ENCODE results near the gene PRL. TPM values are rescaled to one million over a fixed set of nuclear protein-coding genes. Genes with fewer than 3 reads are reported as not detected.

The PRL gene
- total and polyA plus RNA-seq, 2 experiments from 2014 or later: not detected

DNA sequence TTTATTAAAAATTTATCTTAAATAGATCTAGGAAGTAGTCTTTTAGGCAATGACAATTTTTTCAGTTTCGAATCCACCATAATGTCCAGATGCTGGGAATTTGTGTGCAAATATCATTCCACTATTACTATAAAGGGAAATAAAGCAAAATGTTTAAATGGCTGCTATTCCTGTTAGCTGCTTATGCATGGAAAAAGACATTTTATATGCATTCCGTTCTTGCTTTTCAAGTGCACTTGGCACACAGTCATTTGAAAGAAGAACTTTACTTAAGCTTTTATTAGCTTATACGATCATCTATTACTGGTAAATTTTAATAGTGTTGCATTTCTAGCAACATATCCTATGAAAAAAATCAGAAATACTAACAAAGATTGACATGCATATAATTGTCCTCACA lies 42.0 kb downstream of the PRL start:
- no peak overlapping the region for H3K4me3 Mint-ChIP-seq

DNA sequence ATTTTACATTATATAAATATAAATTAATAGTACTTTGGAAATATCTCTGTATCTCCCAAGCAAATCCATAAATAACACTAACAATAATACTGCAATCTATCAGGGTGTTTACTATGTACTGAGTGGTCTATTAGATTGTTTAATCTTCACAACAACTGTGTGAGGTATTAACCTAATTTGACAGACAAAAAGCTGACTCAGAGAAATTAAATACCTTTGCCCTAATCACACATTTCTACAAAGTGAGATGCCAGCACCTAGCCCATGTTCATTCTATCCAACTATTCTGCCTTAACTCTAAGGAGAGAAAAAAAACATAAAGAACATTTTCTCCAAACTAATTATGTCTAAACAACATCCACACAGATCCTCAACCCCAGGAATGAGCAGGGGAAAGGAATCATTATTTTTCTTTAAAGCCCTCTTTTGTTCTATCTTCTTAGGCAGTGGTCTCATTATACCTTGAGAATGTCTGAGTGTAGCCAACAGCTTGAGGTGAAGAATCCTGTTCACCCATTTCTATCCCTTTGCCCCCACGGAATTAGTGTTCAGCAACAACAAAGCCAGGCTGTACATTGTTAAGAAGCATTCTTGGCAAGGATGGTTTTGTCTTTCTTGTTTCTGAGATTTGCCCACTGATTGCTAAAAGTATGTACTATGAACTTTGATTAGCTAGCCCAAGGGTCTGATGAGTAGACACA lies 42.7 kb downstream of the PRL start:
- H3K27me3 ChIP-seq (ENCODE audit: insufficient read depth): no peaks in the 10 kb centered on the region
- no peak overlapping the region for H3K4me3 Mint-ChIP-seq
- no peaks in the 10 kb centered on the region for H4K20me1 ChIP-seq (replicated peaks; ENCODE audit: insufficient read depth)
- H3K4me2 ChIP-seq: no peak overlapping the region
- peaks cover 7% of the 10 kb centered on the region; the same call in 2 of the 3 replicates for H3K9me3 Mint-ChIP-seq
- no peak for ATAC-seq
- TF ChIP-seq ZNF114 (CRISPR knock-in tag; IDR thresholded peaks at IDR 0.05): no peak
- no peak for TF ChIP-seq REST (IDR thresholded peaks at IDR 0.05; ENCODE audit: unreplicated experiment)
- no peak for TF ChIP-seq EZH2phosphoT487 (IDR thresholded peaks at IDR 0.05; ENCODE audit: unreplicated experiment)
- TF ChIP-seq, protein P1, sequence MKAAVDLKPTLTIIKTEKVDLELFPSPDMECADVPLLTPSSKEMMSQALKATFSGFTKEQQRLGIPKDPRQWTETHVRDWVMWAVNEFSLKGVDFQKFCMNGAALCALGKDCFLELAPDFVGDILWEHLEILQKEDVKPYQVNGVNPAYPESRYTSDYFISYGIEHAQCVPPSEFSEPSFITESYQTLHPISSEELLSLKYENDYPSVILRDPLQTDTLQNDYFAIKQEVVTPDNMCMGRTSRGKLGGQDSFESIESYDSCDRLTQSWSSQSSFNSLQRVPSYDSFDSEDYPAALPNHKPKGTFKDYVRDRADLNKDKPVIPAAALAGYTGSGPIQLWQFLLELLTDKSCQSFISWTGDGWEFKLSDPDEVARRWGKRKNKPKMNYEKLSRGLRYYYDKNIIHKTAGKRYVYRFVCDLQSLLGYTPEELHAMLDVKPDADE (IDR thresholded peaks at IDR 0.05): no peak
- no peak for TF ChIP-seq NANOG (IDR thresholded peaks at IDR 0.05; ENCODE audit: borderline replicate concordance)
- no peak for TF ChIP-seq POLR2AphosphoS5 (IDR thresholded peaks at IDR 0.05; ENCODE audit: low read depth)
- no peak overlapping the region for H3K27ac ChIP-seq (ENCODE audit: low read depth)
- H3K4me1 Mint-ChIP-seq: peaks cover 30% of the 10 kb centered on the region
- H3K27ac Mint-ChIP-seq: no peak overlapping the region
- peaks cover 5% of the 10 kb centered on the region; the same call in 2 of the 3 replicates for H3K36me3 Mint-ChIP-seq (ENCODE audit: low read depth)
- no peaks in the 10 kb centered on the region for H3K27me3 Mint-ChIP-seq (ENCODE audit: insufficient read depth, low read depth, poor library complexity)
- no peaks in the 10 kb centered on the region for H3K79me2 ChIP-seq (replicated peaks; ENCODE audit: insufficient read depth)
- DNase-seq (ENCODE audit: low spot score): no peak
- no peak overlapping the region for H3K4me3 ChIP-seq
- no peaks in the 10 kb centered on the region for H3F3A ChIP-seq (replicated peaks; ENCODE audit: low read depth)
- H3K9me2 ChIP-seq (ENCODE audit: insufficient read depth): no peaks in the 10 kb centered on the region
- peaks cover 23% of the 10 kb centered on the region for H3K4me1 ChIP-seq (ENCODE audit: insufficient read depth)
- no peaks in the 10 kb centered on the region for H3K36me3 ChIP-seq (ENCODE audit: insufficient read depth)
- no peak overlapping the region for H2AFZ ChIP-seq

More for the DNA sequence above, 42.0 kb downstream of the PRL start:
- Histone ChIP-seq H3K27ac (ENCODE audit: low read depth) (no peak overlapping the region), H3K36me3 (ENCODE audit: insufficient read depth) (no peaks in the 10 kb centered on the region), H3K27me3 (ENCODE audit: insufficient read depth) (no peaks in the 10 kb centered on the region), H3F3A (replicated peaks; ENCODE audit: low read depth) (no peaks in the 10 kb centered on the region), H2AFZ (no peak overlapping the region), H3K4me1 (ENCODE audit: insufficient read depth) (peaks cover 15% of the 10 kb centered on the region), H3K79me2 (replicated peaks; ENCODE audit: insufficient read depth) (no peaks in the 10 kb centered on the region), H3K4me2 (no peak overlapping the region), H4K20me1 (replicated peaks; ENCODE audit: insufficient read depth) (no peaks in the 10 kb centered on the region), H3K9me2 (ENCODE audit: insufficient read depth) (no peaks in the 10 kb centered on the region), H3K4me3 (no peak overlapping the region)
- DNase-seq (ENCODE audit: low spot score): no peak
- ATAC-seq: no peak
- H3K36me3 Mint-ChIP-seq (ENCODE audit: low read depth): peaks cover 5% of the 10 kb centered on the region; the same call in 2 of the 3 replicates
- H3K4me1 Mint-ChIP-seq: peaks cover 23% of the 10 kb centered on the region
- H3K27me3 Mint-ChIP-seq (ENCODE audit: insufficient read depth, low read depth, poor library complexity): no peaks in the 10 kb centered on the region
- no peak overlapping the region for H3K27ac Mint-ChIP-seq
- TF ChIP-seq EZH2 (IDR thresholded peaks at IDR 0.05; ENCODE audit: low read depth, unreplicated experiment) (no peak), ZNF331 (CRISPR knock-in tag; IDR thresholded peaks at IDR 0.05; ENCODE audit: low read depth) (no peak), ZNF114 (CRISPR knock-in tag; IDR thresholded peaks at IDR 0.05) (no peak)
- TF ChIP-seq, protein P1 (IDR thresholded peaks at IDR 0.05): no peak
- TF ChIP-seq, protein P2, sequence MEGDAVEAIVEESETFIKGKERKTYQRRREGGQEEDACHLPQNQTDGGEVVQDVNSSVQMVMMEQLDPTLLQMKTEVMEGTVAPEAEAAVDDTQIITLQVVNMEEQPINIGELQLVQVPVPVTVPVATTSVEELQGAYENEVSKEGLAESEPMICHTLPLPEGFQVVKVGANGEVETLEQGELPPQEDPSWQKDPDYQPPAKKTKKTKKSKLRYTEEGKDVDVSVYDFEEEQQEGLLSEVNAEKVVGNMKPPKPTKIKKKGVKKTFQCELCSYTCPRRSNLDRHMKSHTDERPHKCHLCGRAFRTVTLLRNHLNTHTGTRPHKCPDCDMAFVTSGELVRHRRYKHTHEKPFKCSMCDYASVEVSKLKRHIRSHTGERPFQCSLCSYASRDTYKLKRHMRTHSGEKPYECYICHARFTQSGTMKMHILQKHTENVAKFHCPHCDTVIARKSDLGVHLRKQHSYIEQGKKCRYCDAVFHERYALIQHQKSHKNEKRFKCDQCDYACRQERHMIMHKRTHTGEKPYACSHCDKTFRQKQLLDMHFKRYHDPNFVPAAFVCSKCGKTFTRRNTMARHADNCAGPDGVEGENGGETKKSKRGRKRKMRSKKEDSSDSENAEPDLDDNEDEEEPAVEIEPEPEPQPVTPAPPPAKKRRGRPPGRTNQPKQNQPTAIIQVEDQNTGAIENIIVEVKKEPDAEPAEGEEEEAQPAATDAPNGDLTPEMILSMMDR (conservative IDR thresholded peaks at IDR 0.05; ENCODE audit: low read depth in 2 of 2): no peak
- peaks cover 7% of the 10 kb centered on the region; the same call in 2 of the 3 replicates for H3K9me3 Mint-ChIP-seq

All from GM23338 (cell line).